Inflammatory macrophage treated with lipopolysaccharide for 1 hour (primary cell): ENCODE results near the gene NOL4L.

Source experiments
- DNase-seq, 2 donors: peaks; one replicate each; pipeline ENCODE4 v3.0.0-alpha.2; 2020 to 2022

NOL4L gene

GRCh38 chr20:32613192-32614053 lies 28.3 kb upstream of the NOL4L start:
- DNase-seq: no peak

- no peak for DNase-seq
These were observed 27.4 kb upstream of the NOL4L start for GRCh38 chr20:32612351-32613191.

GRCh38 chr20:32611868-32612267 lies 26.7 kb upstream of the NOL4L start:
- no peak for DNase-seq

- no peak for DNase-seq
These were observed 26.2 kb upstream of the NOL4L start for GRCh38 chr20:32611286-32611685.

GRCh38 chr20:32610472-32611218 lies 25.5 kb upstream of the NOL4L start:
- no peak for DNase-seq

GRCh38 chr20:32609993-32610392 lies 24.9 kb upstream of the NOL4L start:
- DNase-seq: no peak

- DNase-seq: no peak
These were observed 24.1 kb upstream of the NOL4L start for GRCh38 chr20:32609111-32609773.

- DNase-seq: no peak
These were observed 23.5 kb upstream of the NOL4L start for GRCh38 chr20:32608664-32609015.

- DNase-seq: no peak
These were observed 22.9 kb upstream of the NOL4L start for GRCh38 chr20:32607727-32608663.

- no peak for DNase-seq
These were observed 22.2 kb upstream of the NOL4L start for GRCh38 chr20:32607324-32607723.

GRCh38 chr20:32606790-32607189 lies 21.7 kb upstream of the NOL4L start:
- no peak for DNase-seq

- DNase-seq: no peak
These were observed 21.0 kb upstream of the NOL4L start for GRCh38 chr20:32606107-32606506.

GRCh38 chr20:32605167-32605656 lies 20.1 kb upstream of the NOL4L start:
- peak; percentile 73 to 92 for DNase-seq

- peak; percentile 80 to 90 for DNase-seq
These were observed 18.1 kb upstream of the NOL4L start for GRCh38 chr20:32603046-32603726.

GRCh38 chr20:32602273-32602672 lies 17.1 kb upstream of the NOL4L start:
- no peak for DNase-seq

- DNase-seq: no peak
These were observed 15.6 kb upstream of the NOL4L start for GRCh38 chr20:32600681-32601237.

GRCh38 chr20:32599783-32600340 lies 14.7 kb upstream of the NOL4L start:
- DNase-seq: no peak

GRCh38 chr20:32598606-32599005 lies 13.5 kb upstream of the NOL4L start:
- DNase-seq: no peak

GRCh38 chr20:32597714-32598113 lies 12.6 kb upstream of the NOL4L start:
- DNase-seq: no peak

- no peak for DNase-seq
These were observed 11.6 kb upstream of the NOL4L start for GRCh38 chr20:32596681-32597252.
